Loucy (cell line): ENCODE data around the gene GLOD4.
"Not testable (repeated sequence)": the region's sequence is repeated elsewhere in the genome, so short reads cannot be mapped to it uniquely, and the experiment has no call there.

ENCODE experiments used
- H2AFZ ChIP-seq: fragments of 200-600 bp; sonication (generic); 2 replicates; pipeline ENCODE4 v1.6.0; 2016; ENCODE audit warnings: antibody characterized with exemption, mild to moderate bottlenecking, low read length, moderate library complexity
- H3F3A ChIP-seq: fragments of 200-600 bp; 2 replicates; pipeline ENCODE4 v1.6.0; 2016; ENCODE audit warnings: antibody characterized with exemption, low read depth, mild to moderate bottlenecking
- H3K27me3 ChIP-seq: fragments of 200-600 bp; sonication (generic); 2 replicates; pipeline ENCODE4 v1.6.1; 2014; ENCODE audit warnings: low read length, mild to moderate bottlenecking; ENCODE audit not compliant: insufficient read depth, poor library complexity, severe bottlenecking
- H3K36me3 ChIP-seq: fragments of 200-600 bp; sonication (generic); 2 replicates; pipeline ENCODE4 v1.6.1; 2016; ENCODE audit warnings: low read length; ENCODE audit not compliant: insufficient read depth
- H3K4me1 ChIP-seq: fragments of 200-600 bp; sonication (generic); 2 replicates; pipeline ENCODE4 v1.5.1; 2014; ENCODE audit warnings: low read length, mild to moderate bottlenecking; ENCODE audit not compliant: insufficient read depth, poor library complexity, severe bottlenecking
- H3K4me2 ChIP-seq: fragments of 200-600 bp; sonication (generic); 2 replicates; pipeline ENCODE4 v1.6.0; 2014; ENCODE audit warnings: antibody characterized with exemption, low read length, low read depth, mild to moderate bottlenecking; ENCODE audit not compliant: poor library complexity, severe bottlenecking
- H3K4me3 ChIP-seq: fragments of 200-600 bp; sonication (generic); 2 replicates; pipeline ENCODE4 v1.5.1; 2014; ENCODE audit warnings: low read length, mild to moderate bottlenecking, mixed read lengths; ENCODE audit not compliant: poor library complexity, severe bottlenecking
- H3K79me2 ChIP-seq: fragments of 200-600 bp; sonication (generic); 2 replicates; pipeline ENCODE4 v1.6.1; 2014; ENCODE audit warnings: low read length; ENCODE audit not compliant: insufficient read depth
- H3K9ac ChIP-seq: fragments of 200-600 bp; sonication (generic); 2 replicates; pipeline ENCODE4 v1.6.0; 2014; ENCODE audit warnings: mild to moderate bottlenecking, low read depth, low read length, moderate library complexity; ENCODE audit not compliant: poor library complexity, severe bottlenecking
- H3K9me2 ChIP-seq: fragments of 200-600 bp; sonication (generic); replicated peaks from 2 replicates; pipeline ENCODE4 v1.6.1; 2016; ENCODE audit warnings: low read depth, low read length, mixed read lengths
- H3K9me3 ChIP-seq: fragments of 200-600 bp; sonication (generic); 2 replicates; pipeline ENCODE4 v1.6.1; 2014; ENCODE audit warnings: mild to moderate bottlenecking, antibody characterized with exemption, low read length, low read depth; ENCODE audit not compliant: insufficient read depth
- H4K20me1 ChIP-seq: fragments of 200-600 bp; sonication (generic); 2 replicates; pipeline ENCODE4 v1.6.0; 2014; ENCODE audit warnings: antibody characterized with exemption, low read length, mild to moderate bottlenecking; ENCODE audit not compliant: insufficient read depth, poor library complexity, severe bottlenecking
- CTCF ChIP-seq: fragments of 200-600 bp; sonication (generic); conservative IDR thresholded peaks from 2 replicates; pipeline ENCODE4 v1.5.1; 2014; ENCODE audit warnings: mild to moderate bottlenecking, antibody characterized with exemption, low read length
- EZH2phosphoT487 ChIP-seq: fragments of 200-600 bp; IDR thresholded peaks from 2 replicates; pipeline ENCODE4 v1.6.1; 2018; ENCODE audit warnings: antibody characterized with exemption, mild to moderate bottlenecking, moderate library complexity, borderline replicate concordance

The GLOD4 gene

GRCh38 chr17:789160-789840 lies 7.2 kb upstream of the GLOD4 start:
- Histone ChIP-seq H2AFZ (no peak overlapping the region), H3F3A (no peaks in the 10 kb centered on the region), H3K9me3 (no peaks in the 10 kb centered on the region), H3K4me3 (no peak overlapping the region), H3K4me1 (peaks cover 6% of the 10 kb centered on the region), H3K9ac (no peak overlapping the region), H3K36me3 (peaks cover 16% of the 10 kb centered on the region; the same call in 1 of the 2 replicates), H3K79me2 (peaks cover 9% of the 10 kb centered on the region), H4K20me1 (no peaks in the 10 kb centered on the region), H3K27me3 (no peaks in the 10 kb centered on the region), H3K4me2 (no peak overlapping the region), H3K9me2 (no peaks in the 10 kb centered on the region)
- TF ChIP-seq CTCF (no peak), EZH2phosphoT487 (no peak)

GRCh38 chr17:788551-788950 lies 6.5 kb upstream of the GLOD4 start:
- H3K4me1 ChIP-seq = peaks cover 14% of the 10 kb centered on the region
- TF ChIP-seq EZH2phosphoT487 = no peak
- TF ChIP-seq CTCF = no peak
- H2AFZ ChIP-seq = no peak overlapping the region
- H3F3A ChIP-seq = no peaks in the 10 kb centered on the region
- no peak overlapping the region for H3K4me2 ChIP-seq
- H3K79me2 ChIP-seq = peaks cover 16% of the 10 kb centered on the region
- peaks cover 3% of the 10 kb centered on the region for H4K20me1 ChIP-seq
- H3K9ac ChIP-seq = no peak overlapping the region
- H3K4me3 ChIP-seq = no peak overlapping the region
- no peaks in the 10 kb centered on the region for H3K9me3 ChIP-seq
- no peaks in the 10 kb centered on the region for H3K9me2 ChIP-seq
- no peaks in the 10 kb centered on the region for H3K27me3 ChIP-seq
- H3K36me3 ChIP-seq = peaks cover 16% of the 10 kb centered on the region; the same call in 1 of the 2 replicates

GRCh38 chr17:787641-788221 lies 5.7 kb upstream of the GLOD4 start:
- H3K4me2 ChIP-seq = no peak overlapping the region
- no peaks in the 10 kb centered on the region for H3F3A ChIP-seq
- no peak overlapping the region for H3K9ac ChIP-seq
- peaks cover 24% of the 10 kb centered on the region for H3K79me2 ChIP-seq
- peaks cover 20% of the 10 kb centered on the region for H3K4me1 ChIP-seq
- H2AFZ ChIP-seq = no peak overlapping the region
- H3K9me2 ChIP-seq = no peaks in the 10 kb centered on the region
- H3K4me3 ChIP-seq = no peak overlapping the region
- no peaks in the 10 kb centered on the region for H3K27me3 ChIP-seq
- no peak for TF ChIP-seq EZH2phosphoT487
- no peak for TF ChIP-seq CTCF
- peaks cover 16% of the 10 kb centered on the region; the same call in 1 of the 2 replicates for H3K36me3 ChIP-seq
- no peaks in the 10 kb centered on the region for H3K9me3 ChIP-seq
- H4K20me1 ChIP-seq = peaks cover 4% of the 10 kb centered on the region

- H3K4me3 ChIP-seq, H3K4me2 ChIP-seq, H3K9me3 ChIP-seq, H3F3A ChIP-seq, H2AFZ ChIP-seq, H3K9ac ChIP-seq, H4K20me1 ChIP-seq, H3K27me3 ChIP-seq, H3K9me2 ChIP-seq: not testable (repeated sequence)
- Histone ChIP-seq H3K36me3 (peaks cover 10% of the 10 kb centered on the region; the same call in 1 of the 2 replicates), H3K79me2 (peaks cover 43% of the 10 kb centered on the region), H3K4me1 (peaks cover 26% of the 10 kb centered on the region)
Observed at GRCh38 chr17:785901-786300, 3.8 kb upstream of the GLOD4 start.
